Trophoblast cell (in vitro differentiated cells and primary cell): ENCODE results near the gene TSKU.

Source experiments
- DNase-seq, 2 donors: peaks; one replicate each; pipeline ENCODE4 v3.0.0-alpha.2; 2016
- H2AFZ ChIP-seq: 2 replicates; pipeline ENCODE4 v1.6.1; 2013; ENCODE audit warnings: low read length, moderate library complexity, mild to moderate bottlenecking; ENCODE audit not compliant: insufficient read depth, poor library complexity
- H2AK5ac ChIP-seq: 2 replicates; pipeline ENCODE4 v1.6.1; 2013; ENCODE audit warnings: mild to moderate bottlenecking, low read length
- H2BK120ac ChIP-seq: 2 replicates; pipeline ENCODE4 v1.6.1; 2013; ENCODE audit warnings: low read length, mild to moderate bottlenecking, moderate library complexity; ENCODE audit not compliant: insufficient read depth, poor library complexity
- H2BK12ac ChIP-seq: 2 replicates; pipeline ENCODE4 v1.6.1; 2013; ENCODE audit warnings: mild to moderate bottlenecking, low read length, moderate library complexity
- H2BK5ac ChIP-seq: 2 replicates; pipeline ENCODE4 v1.6.1; 2013; ENCODE audit warnings: low read length, low read depth, moderate library complexity, mild to moderate bottlenecking; ENCODE audit not compliant: poor library complexity
- H3K14ac ChIP-seq: 2 replicates; pipeline ENCODE4 v1.6.1; 2013; ENCODE audit warnings: mild to moderate bottlenecking, low read length
- H3K18ac ChIP-seq: 2 replicates; pipeline ENCODE4 v1.6.1; 2013; ENCODE audit warnings: mild to moderate bottlenecking, low read length
- H3K23ac ChIP-seq: 2 replicates; pipeline ENCODE4 v1.6.1; 2013; ENCODE audit warnings: low read length
- H3K27ac ChIP-seq: 2 replicates; pipeline ENCODE4 v1.5.1; 2013; ENCODE audit warnings: low read depth, mild to moderate bottlenecking, inconsistent platforms, low read length, moderate library complexity
- H3K27me3 ChIP-seq: 2 replicates; pipeline ENCODE4 v1.6.1; 2013; ENCODE audit warnings: inconsistent platforms, mild to moderate bottlenecking, low read length, moderate library complexity; ENCODE audit not compliant: insufficient read depth
- H3K36me3 ChIP-seq, 2 experiments: 1 replicate in 1 of 2; 2 replicates in 1 of 2; pipeline ENCODE4 v1.6.1; 2013; ENCODE audit warnings: low read length in 2 of 2, mild to moderate bottlenecking in 2 of 2, moderate library complexity in 1 of 2; ENCODE audit not compliant: insufficient read depth in 2 of 2, control insufficient read depth in 1 of 2
- H3K4ac ChIP-seq: 2 replicates; pipeline ENCODE4 v1.6.1; 2013; ENCODE audit warnings: low read depth, mild to moderate bottlenecking, low read length, moderate library complexity
- H3K4me1 ChIP-seq, 2 experiments: 1 replicate in 1 of 2; 2 replicates in 1 of 2; pipeline ENCODE4 v1.6.1; 2013; ENCODE audit warnings: low read length in 2 of 2, mild to moderate bottlenecking in 2 of 2, moderate library complexity in 1 of 2; ENCODE audit not compliant: insufficient read depth in 2 of 2, control insufficient read depth in 1 of 2
- H3K4me2 ChIP-seq: 2 replicates; pipeline ENCODE4 v1.6.1; 2013; ENCODE audit warnings: inconsistent platforms, mild to moderate bottlenecking, low read length, moderate library complexity
- H3K4me3 ChIP-seq: 2 replicates; pipeline ENCODE4 v1.5.1; 2013; ENCODE audit warnings: mild to moderate bottlenecking, low read depth, low read length, inconsistent platforms
- H3K79me1 ChIP-seq: one replicate; pipeline ENCODE4 v1.6.1; 2013; ENCODE audit warnings: low read length
- H3K79me2 ChIP-seq: 2 replicates; pipeline ENCODE4 v1.6.1; 2013; ENCODE audit warnings: low read length, mild to moderate bottlenecking; ENCODE audit not compliant: control insufficient read depth, insufficient read depth, poor library complexity
- H3K9ac ChIP-seq: 2 replicates; pipeline ENCODE4 v1.6.1; 2013; ENCODE audit warnings: mild to moderate bottlenecking, low read length
- H3K9me3 ChIP-seq: 2 replicates; pipeline ENCODE4 v1.6.1; 2013; ENCODE audit warnings: low read depth, mild to moderate bottlenecking, control low read depth, inconsistent platforms, low read length; ENCODE audit not compliant: insufficient read depth
- H4K12ac ChIP-seq: 2 replicates; pipeline ENCODE4 v1.6.1; 2013; ENCODE audit warnings: low read depth, mild to moderate bottlenecking, low read length, moderate library complexity
- H4K8ac ChIP-seq: 2 replicates; pipeline ENCODE4 v1.6.1; 2013; ENCODE audit warnings: low read depth, mild to moderate bottlenecking, low read length, moderate library complexity
- H4K91ac ChIP-seq: one replicate; pipeline ENCODE4 v1.6.1; 2013; ENCODE audit warnings: low read depth, mild to moderate bottlenecking, low read length, moderate library complexity
- WGBS: extraction: QIAGEN DNeasy Blood & Tissue Kit; methylation state at CpG from one replicate; pipeline ENCODE4 v1.1.7; 2013; ENCODE audit warnings: missing lambda C conversion rate; ENCODE audit not compliant: insufficient read length, insufficient coverage; ENCODE audit errors: extremely low coverage; 5-methylcytosine and 5-hydroxymethylcytosine counted together

TSKU gene

GRCh38 chr11:76798202-76798581 lies 15.0 kb downstream of the TSKU start:
- no peak overlapping the region for H4K8ac ChIP-seq
- H3K14ac ChIP-seq: no peak overlapping the region
- no peak overlapping the region for H2BK120ac ChIP-seq
- H3K79me2 ChIP-seq: peaks cover 3% of the 10 kb centered on the region
- no peaks in the 10 kb centered on the region for H3K9me3 ChIP-seq
- H2AK5ac ChIP-seq: no peak overlapping the region
- DNase-seq: no peak
- no peak overlapping the region for H2AFZ ChIP-seq
- H3K79me1 ChIP-seq: no peaks in the 10 kb centered on the region
- no peaks in the 10 kb centered on the region for H3K27me3 ChIP-seq
- no peak overlapping the region for H2BK5ac ChIP-seq
- H4K12ac ChIP-seq: no peak overlapping the region
- H3K4ac ChIP-seq: no peak overlapping the region
- H3K18ac ChIP-seq: no peak overlapping the region
- H3K4me3 ChIP-seq: no peak overlapping the region
- peaks cover 5 to 13% of the 10 kb centered on the region in 2 experiments for H3K4me1 ChIP-seq
- H3K9ac ChIP-seq: no peak overlapping the region
- H2BK12ac ChIP-seq: no peak overlapping the region
- peaks cover 22 to 29% of the 10 kb centered on the region in 2 experiments for H3K36me3 ChIP-seq
- no peak overlapping the region for H4K91ac ChIP-seq
- H3K4me2 ChIP-seq: no peak overlapping the region
- H3K23ac ChIP-seq: no peak overlapping the region
- no CpG with 5 or more reads among the region's 5 CpGs for WGBS
- no peak overlapping the region for H3K27ac ChIP-seq

DNA sequence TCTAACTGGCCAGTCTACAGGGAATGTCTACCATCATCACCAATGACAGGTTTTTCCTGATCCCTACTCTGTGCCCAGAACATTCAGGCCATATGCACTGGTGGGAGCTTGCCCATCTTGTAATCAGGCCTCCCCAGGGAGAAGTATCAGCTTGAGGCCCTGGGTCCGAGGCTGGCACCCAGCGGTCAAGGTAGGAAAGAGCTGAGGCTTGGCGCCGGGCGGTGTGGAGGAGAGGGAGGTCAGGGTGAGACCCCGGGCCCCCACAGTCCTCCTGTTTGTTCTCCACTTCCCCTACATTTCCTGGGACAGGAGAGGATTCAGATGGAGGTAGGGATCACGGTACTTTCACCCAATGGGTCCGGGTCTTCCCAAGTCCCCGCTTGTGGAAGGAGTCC lies 15.5 kb downstream of the TSKU start:
- Histone ChIP-seq H3K27me3 (no peaks in the 10 kb centered on the region), H4K91ac (no peak overlapping the region), H3K79me1 (no peaks in the 10 kb centered on the region)

DNA sequence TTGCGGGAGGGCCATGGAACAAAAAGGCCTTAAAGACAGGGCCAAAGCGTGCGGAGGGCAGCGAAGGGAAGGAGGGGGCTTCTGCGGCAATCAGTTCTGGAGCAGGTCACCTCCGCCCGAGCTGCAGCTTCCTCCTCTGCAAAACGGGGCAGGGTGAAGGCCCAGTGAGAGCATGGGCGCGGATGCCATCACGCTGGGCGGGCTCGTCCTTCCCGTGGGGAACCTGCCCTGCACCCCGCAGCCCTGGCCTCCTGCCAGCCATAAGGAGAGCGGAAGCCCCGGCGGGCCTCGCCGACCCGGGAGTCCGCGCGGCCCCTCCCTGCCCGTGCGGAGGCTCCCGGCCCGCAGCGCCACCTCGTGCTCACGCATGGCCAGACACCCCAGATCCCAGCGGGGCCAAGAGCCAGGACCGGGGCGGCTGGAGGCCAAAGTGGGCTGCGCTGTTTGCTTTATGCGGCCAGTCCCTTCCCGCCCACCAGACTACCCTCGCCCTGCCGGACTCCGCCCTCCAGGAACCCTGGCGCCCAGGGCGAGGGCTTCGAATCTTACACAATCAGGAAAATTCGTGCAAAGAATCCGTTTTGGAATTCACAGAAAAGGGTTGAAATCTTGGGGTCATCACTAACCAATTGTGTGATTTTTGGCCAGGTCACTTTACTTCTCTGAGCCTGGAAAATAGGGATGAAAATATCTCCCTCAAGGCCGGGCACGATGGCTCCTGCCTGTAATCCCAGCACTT lies 16.1 kb downstream of the TSKU start:
- Histone ChIP-seq H4K91ac (no peak overlapping the region), H4K12ac (no peak overlapping the region), H3K9ac (no peak overlapping the region), H3K79me1 (no peaks in the 10 kb centered on the region), H3K27me3 (no peaks in the 10 kb centered on the region), H2BK5ac (no peak overlapping the region), H3K36me3 (peaks cover 22 to 29% of the 10 kb centered on the region in 2 experiments), H3K79me2 (peaks cover under 1% of the 10 kb centered on the region), H3K9me3 (no peaks in the 10 kb centered on the region), H3K4me3 (no peak overlapping the region), H2AFZ (no peak overlapping the region), H3K4ac (no peak overlapping the region), H3K4me1 (peaks cover 4 to 6% of the 10 kb centered on the region in 2 experiments), H3K14ac (no peak overlapping the region), H2AK5ac (no peak overlapping the region), H3K27ac (no peak overlapping the region), H4K8ac (no peak overlapping the region), H3K4me2 (peak overlapping the region; percentile 52), H2BK12ac (no peak overlapping the region), H2BK120ac (no peak overlapping the region), H3K23ac (no peak overlapping the region), H3K18ac (no peak overlapping the region)
- peak; percentile 67 to 82 for DNase-seq
- WGBS: no CpG with 5 or more reads among the region's 47 CpGs

More for the DNA sequence above, 15.5 kb downstream of the TSKU start:
- Histone ChIP-seq H3K79me2 (peaks cover 3% of the 10 kb centered on the region), H3K4me2 (peak overlapping the region; percentile 52), H3K9me3 (no peaks in the 10 kb centered on the region), H4K12ac (no peak overlapping the region), H2BK120ac (no peak overlapping the region), H3K4me1 (peaks cover 4 to 8% of the 10 kb centered on the region in 2 experiments), H3K4ac (no peak overlapping the region), H3K14ac (no peak overlapping the region), H3K23ac (no peak overlapping the region), H2BK5ac (no peak overlapping the region), H3K27ac (no peak overlapping the region), H2AFZ (no peak overlapping the region), H3K18ac (no peak overlapping the region), H3K9ac (no peak overlapping the region), H4K8ac (no peak overlapping the region), H2BK12ac (no peak overlapping the region), H2AK5ac (no peak overlapping the region), H3K4me3 (no peak overlapping the region), H3K36me3 (peaks cover 22 to 29% of the 10 kb centered on the region in 2 experiments)
- no CpG with 5 or more reads among the region's 9 CpGs for WGBS
- DNase-seq: no peak

GRCh38 chr11:76800466-76801200 lies 17.5 kb downstream of the TSKU start:
- Histone ChIP-seq H3K27me3 (no peaks in the 10 kb centered on the region), H4K8ac (no peak overlapping the region), H3K18ac (no peak overlapping the region), H3K79me2 (no peaks in the 10 kb centered on the region), H3K4me2 (no peak overlapping the region), H3K14ac (no peak overlapping the region), H2BK12ac (no peak overlapping the region), H3K36me3 (peaks cover 19 to 26% of the 10 kb centered on the region in 2 experiments), H3K4me1 (peaks cover 6 to 12% of the 10 kb centered on the region in 2 experiments), H2AFZ (no peak overlapping the region), H3K9ac (no peak overlapping the region), H4K12ac (no peak overlapping the region), H3K79me1 (no peaks in the 10 kb centered on the region), H3K4ac (no peak overlapping the region), H3K23ac (peak overlapping the region; percentile 9), H2BK120ac (no peak overlapping the region), H3K9me3 (no peaks in the 10 kb centered on the region), H2AK5ac (no peak overlapping the region), H3K27ac (no peak overlapping the region), H4K91ac (no peak overlapping the region), H3K4me3 (no peak overlapping the region), H2BK5ac (no peak overlapping the region)
- no CpG with 5 or more reads among the region's 9 CpGs for WGBS
- DNase-seq: peak; percentile 89 to 90
